ENCODE data around the gene AGFG2. TPM values are rescaled to one million over a fixed set of nuclear protein-coding genes. Genes with fewer than 3 reads are reported as not detected.

The AGFG2 gene
- total and polyA plus RNA-seq, 2 of the 13 experiments (the other 11 are each of a cell fraction or from before 2014, with no cell fraction given), result 125 to 132 TPM

DNA sequence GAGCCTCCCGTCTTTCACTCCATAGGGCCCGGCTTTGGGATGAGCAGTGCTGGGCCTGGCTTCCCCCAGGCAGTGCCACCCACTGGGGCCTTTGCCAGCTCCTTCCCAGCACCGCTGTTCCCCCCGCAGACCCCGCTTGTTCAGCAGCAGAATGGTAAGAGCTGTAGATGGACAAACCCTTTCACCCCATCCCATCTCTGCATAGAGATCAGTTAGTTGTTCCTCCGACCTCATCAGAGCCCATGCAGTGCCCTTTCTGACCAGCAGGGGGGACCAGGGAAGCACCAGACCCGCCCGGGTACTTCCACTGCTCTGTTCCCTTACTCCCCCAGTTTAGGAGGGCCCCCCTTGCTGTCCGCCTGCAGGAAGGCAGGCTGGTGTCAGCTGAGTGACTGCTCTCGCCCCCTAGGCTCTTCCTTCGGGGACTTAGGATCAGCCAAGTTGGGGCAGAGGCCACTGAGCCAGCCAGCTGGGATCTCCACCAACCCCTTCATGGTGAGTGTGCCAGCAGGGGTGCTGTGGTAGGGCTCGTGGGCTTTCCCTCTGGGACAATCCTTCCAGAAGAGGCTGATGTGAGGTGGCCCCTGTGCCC lies 24.9 kb downstream of the AGFG2 start (continued):
- TF ChIP-seq IRX3 (CRISPR knock-in tag; IDR thresholded peaks at IDR 0.05; ENCODE audit: borderline replicate concordance, low read depth), result no peak
- no peak for TF ChIP-seq THYN1 (CRISPR knock-in tag; IDR thresholded peaks at IDR 0.05; ENCODE audit: borderline replicate concordance, low read depth)
- TF ChIP-seq MXI1 (IDR thresholded peaks at IDR 0.05; ENCODE audit: borderline replicate concordance, low read depth, low read length), result 0 out of 3 replicates have a peak, but pooled peaks have one; percentile 16
- 0 out of 2 replicates have a peak, but pooled peaks have one; percentile 50 for TF ChIP-seq FOXC1 (CRISPR knock-in tag; IDR thresholded peaks at IDR 0.05; ENCODE audit: borderline replicate concordance)
- TF ChIP-seq TBX3 (IDR thresholded peaks at IDR 0.05; ENCODE audit: borderline replicate concordance), result no peak
- TF ChIP-seq, protein P1, sequence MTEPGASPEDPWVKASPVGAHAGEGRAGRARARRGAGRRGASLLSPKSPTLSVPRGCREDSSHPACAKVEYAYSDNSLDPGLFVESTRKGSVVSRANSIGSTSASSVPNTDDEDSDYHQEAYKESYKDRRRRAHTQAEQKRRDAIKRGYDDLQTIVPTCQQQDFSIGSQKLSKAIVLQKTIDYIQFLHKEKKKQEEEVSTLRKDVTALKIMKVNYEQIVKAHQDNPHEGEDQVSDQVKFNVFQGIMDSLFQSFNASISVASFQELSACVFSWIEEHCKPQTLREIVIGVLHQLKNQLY (CRISPR knock-in tag; IDR thresholded peaks at IDR 0.05), result no peak
- no peak for TF ChIP-seq ZNF337 (CRISPR knock-in tag; IDR thresholded peaks at IDR 0.05; ENCODE audit: borderline replicate concordance, low read depth)
- TF ChIP-seq ERF (CRISPR knock-in tag; IDR thresholded peaks at IDR 0.05), result no peak
- no peak for TF ChIP-seq ZNF790 (CRISPR knock-in tag; IDR thresholded peaks at IDR 0.05; ENCODE audit: borderline replicate concordance)
- no peak for TF ChIP-seq ATRX (CRISPR knock-in tag; IDR thresholded peaks at IDR 0.05; ENCODE audit: borderline replicate concordance)
- TF ChIP-seq RAD21 (CRISPR knock-in tag; IDR thresholded peaks at IDR 0.05), result peak; percentile 66
- no peak for TF ChIP-seq ZNF264 (CRISPR knock-in tag; IDR thresholded peaks at IDR 0.05)
- TF ChIP-seq PPARG (CRISPR knock-in tag; conservative IDR thresholded peaks at IDR 0.05), result no peak
- TF ChIP-seq, protein P2, sequence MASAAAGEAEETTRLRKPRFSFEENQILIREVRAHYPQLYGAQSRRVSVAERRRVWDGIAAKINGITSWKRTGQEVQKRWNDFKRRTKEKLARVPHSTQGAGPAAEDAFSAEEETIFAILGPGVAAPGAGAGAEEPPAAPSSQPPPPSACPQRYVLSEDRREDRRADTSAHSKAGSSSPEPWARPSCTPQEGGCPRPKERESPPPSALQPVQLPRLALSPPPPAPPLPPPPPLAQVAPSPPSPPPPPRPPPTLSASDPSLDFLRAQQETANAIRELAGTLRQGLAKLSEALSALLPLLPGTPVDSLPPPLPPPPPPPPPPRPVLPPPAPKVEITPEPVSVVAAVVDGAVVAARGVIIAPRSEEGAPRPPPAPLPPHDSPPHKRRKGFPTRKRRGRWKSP (CRISPR knock-in tag; IDR thresholded peaks at IDR 0.05), result no peak
- TF ChIP-seq, protein P3, sequence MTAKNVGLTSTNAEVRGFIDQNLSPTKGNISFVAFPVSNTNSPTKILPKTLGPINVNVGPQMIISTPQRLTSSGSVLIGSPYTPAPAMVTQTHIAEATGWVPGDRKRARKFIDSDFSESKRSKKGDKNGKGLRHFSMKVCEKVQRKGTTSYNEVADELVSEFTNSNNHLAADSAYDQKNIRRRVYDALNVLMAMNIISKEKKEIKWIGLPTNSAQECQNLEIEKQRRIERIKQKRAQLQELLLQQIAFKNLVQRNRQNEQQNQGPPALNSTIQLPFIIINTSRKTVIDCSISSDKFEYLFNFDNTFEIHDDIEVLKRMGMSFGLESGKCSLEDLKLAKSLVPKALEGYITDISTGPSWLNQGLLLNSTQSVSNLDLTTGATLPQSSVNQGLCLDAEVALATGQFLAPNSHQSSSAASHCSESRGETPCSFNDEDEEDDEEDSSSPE (CRISPR knock-in tag; IDR thresholded peaks at IDR 0.05), result no peak
- TF ChIP-seq ZNF557 (CRISPR knock-in tag; IDR thresholded peaks at IDR 0.05), result no peak
- TF ChIP-seq ZSCAN25 (CRISPR knock-in tag; IDR thresholded peaks at IDR 0.05), result 0 out of 2 replicates have a peak, but pooled peaks have one; percentile 33
- TF ChIP-seq SP1 (IDR thresholded peaks at IDR 0.05), result no peak
- TF ChIP-seq SP1 (CRISPR knock-in tag; IDR thresholded peaks at IDR 0.05), result no peak
- TF ChIP-seq DNMT1 (CRISPR knock-in tag; IDR thresholded peaks at IDR 0.05), result 0 out of 2 replicates have a peak, but pooled peaks have one; percentile 35
- TF ChIP-seq, protein P4, sequence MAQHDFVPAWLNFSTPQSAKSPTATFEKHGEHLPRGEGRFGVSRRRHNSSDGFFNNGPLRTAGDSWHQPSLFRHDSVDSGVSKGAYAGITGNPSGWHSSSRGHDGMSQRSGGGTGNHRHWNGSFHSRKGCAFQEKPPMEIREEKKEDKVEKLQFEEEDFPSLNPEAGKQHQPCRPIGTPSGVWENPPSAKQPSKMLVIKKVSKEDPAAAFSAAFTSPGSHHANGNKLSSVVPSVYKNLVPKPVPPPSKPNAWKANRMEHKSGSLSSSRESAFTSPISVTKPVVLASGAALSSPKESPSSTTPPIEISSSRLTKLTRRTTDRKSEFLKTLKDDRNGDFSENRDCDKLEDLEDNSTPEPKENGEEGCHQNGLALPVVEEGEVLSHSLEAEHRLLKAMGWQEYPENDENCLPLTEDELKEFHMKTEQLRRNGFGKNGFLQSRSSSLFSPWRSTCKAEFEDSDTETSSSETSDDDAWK (CRISPR knock-in tag; IDR thresholded peaks at IDR 0.05), result no peak
- no peak for TF ChIP-seq ZNF335 (CRISPR knock-in tag; IDR thresholded peaks at IDR 0.05)
- no peak for TF ChIP-seq NRL (CRISPR knock-in tag; IDR thresholded peaks at IDR 0.05; ENCODE audit: borderline replicate concordance)
- TF ChIP-seq, protein P5, sequence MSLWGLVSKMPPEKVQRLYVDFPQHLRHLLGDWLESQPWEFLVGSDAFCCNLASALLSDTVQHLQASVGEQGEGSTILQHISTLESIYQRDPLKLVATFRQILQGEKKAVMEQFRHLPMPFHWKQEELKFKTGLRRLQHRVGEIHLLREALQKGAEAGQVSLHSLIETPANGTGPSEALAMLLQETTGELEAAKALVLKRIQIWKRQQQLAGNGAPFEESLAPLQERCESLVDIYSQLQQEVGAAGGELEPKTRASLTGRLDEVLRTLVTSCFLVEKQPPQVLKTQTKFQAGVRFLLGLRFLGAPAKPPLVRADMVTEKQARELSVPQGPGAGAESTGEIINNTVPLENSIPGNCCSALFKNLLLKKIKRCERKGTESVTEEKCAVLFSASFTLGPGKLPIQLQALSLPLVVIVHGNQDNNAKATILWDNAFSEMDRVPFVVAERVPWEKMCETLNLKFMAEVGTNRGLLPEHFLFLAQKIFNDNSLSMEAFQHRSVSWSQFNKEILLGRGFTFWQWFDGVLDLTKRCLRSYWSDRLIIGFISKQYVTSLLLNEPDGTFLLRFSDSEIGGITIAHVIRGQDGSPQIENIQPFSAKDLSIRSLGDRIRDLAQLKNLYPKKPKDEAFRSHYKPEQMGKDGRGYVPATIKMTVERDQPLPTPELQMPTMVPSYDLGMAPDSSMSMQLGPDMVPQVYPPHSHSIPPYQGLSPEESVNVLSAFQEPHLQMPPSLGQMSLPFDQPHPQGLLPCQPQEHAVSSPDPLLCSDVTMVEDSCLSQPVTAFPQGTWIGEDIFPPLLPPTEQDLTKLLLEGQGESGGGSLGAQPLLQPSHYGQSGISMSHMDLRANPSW (CRISPR knock-in tag; IDR thresholded peaks at IDR 0.05; ENCODE audit: borderline replicate concordance), result no peak
- TF ChIP-seq HIVEP1 (CRISPR knock-in tag; IDR thresholded peaks at IDR 0.05), result 0 out of 2 replicates have a peak, but pooled peaks have one; percentile 12
